MM.1S (cell line): ENCODE results near the gene CYP4Z1.
"Not testable (repeated sequence)": the region's sequence is repeated elsewhere in the genome, so short reads cannot be mapped to it uniquely, and the experiment has no call there.

Source experiments
- DNase-seq: peaks from one replicate; pipeline ENCODE4 v3.0.0-alpha.2; 2015
- H2AFZ ChIP-seq: fragments of 300-600 bp; sonication (generic); 2 replicates; pipeline ENCODE4 v1.6.0; 2016; ENCODE audit warnings: antibody characterized with exemption, low read length
- H3F3A ChIP-seq: fragments of 300-600 bp; sonication (generic); 2 replicates; pipeline ENCODE4 v1.6.1; 2016; ENCODE audit warnings: mild to moderate bottlenecking, antibody characterized with exemption, low read length, moderate library complexity, mixed read lengths; ENCODE audit not compliant: insufficient read depth
- H3K27ac ChIP-seq: fragments of 300-600 bp; sonication (generic); 2 replicates; pipeline ENCODE4 v1.5.1; 2016; ENCODE audit warnings: mild to moderate bottlenecking, low read length
- H3K27me3 ChIP-seq: fragments of 300-600 bp; sonication (generic); replicated peaks from 2 replicates; pipeline ENCODE4 v1.6.0; 2016; ENCODE audit warnings: low read length; ENCODE audit not compliant: insufficient read depth
- H3K36me3 ChIP-seq: fragments of 300-600 bp; sonication (generic); replicated peaks from 2 replicates; pipeline ENCODE4 v1.6.1; 2016; ENCODE audit warnings: mild to moderate bottlenecking, low read length, mixed read lengths; ENCODE audit not compliant: insufficient read depth
- H3K4me1 ChIP-seq: fragments of 300-600 bp; sonication (generic); 2 replicates; pipeline ENCODE4 v1.6.1; 2016; ENCODE audit warnings: low read length, mixed read lengths
- H3K4me2 ChIP-seq: fragments of 300-600 bp; sonication (generic); 2 replicates; pipeline ENCODE4 v1.6.0; 2016; ENCODE audit warnings: low read depth, low read length
- H3K4me3 ChIP-seq: fragments of 300-600 bp; sonication (generic); 2 replicates; pipeline ENCODE4 v1.5.1; 2016; ENCODE audit warnings: low read length, mixed read lengths
- H3K79me2 ChIP-seq: fragments of 300-600 bp; sonication (generic); 2 replicates; pipeline ENCODE4 v1.6.1; 2016; ENCODE audit warnings: mixed run types, low read length, mixed read lengths
- H3K9ac ChIP-seq: fragments of 300-600 bp; sonication (generic); 2 replicates; pipeline ENCODE4 v1.6.1; 2016; ENCODE audit warnings: low read length, mixed read lengths
- H3K9me2 ChIP-seq: fragments of 300-600 bp; sonication (generic); replicated peaks from 2 replicates; pipeline ENCODE4 v1.6.1; 2016; ENCODE audit warnings: mild to moderate bottlenecking, low read length, mixed read lengths; ENCODE audit not compliant: insufficient read depth
- H3K9me3 ChIP-seq: fragments of 300-600 bp; sonication (generic); replicated peaks from 2 replicates; pipeline ENCODE4 v1.6.1; 2016; ENCODE audit warnings: mild to moderate bottlenecking, low read length, mixed read lengths; ENCODE audit not compliant: insufficient read depth
- H4K20me1 ChIP-seq: fragments of 300-600 bp; sonication (generic); 2 replicates; pipeline ENCODE4 v1.6.1; 2016; ENCODE audit warnings: mild to moderate bottlenecking, low read length, moderate library complexity, mixed read lengths; ENCODE audit not compliant: insufficient read depth
- CTCF ChIP-seq: fragments of 300-600 bp; sonication (generic); IDR thresholded peaks from 2 replicates; pipeline ENCODE4 v1.5.1; 2016; ENCODE audit warnings: antibody characterized with exemption, low read length, mixed read lengths
- EZH2 ChIP-seq: fragments of 300-600 bp; sonication (generic); optimal IDR thresholded peaks from 2 replicates; pipeline ENCODE3; 2017; ENCODE audit warnings: low read depth, mild to moderate bottlenecking, antibody characterized with exemption, low read length, mixed read lengths
- EZH2phosphoT487 ChIP-seq: fragments of 300-600 bp; sonication (generic); IDR thresholded peaks from 2 replicates; pipeline ENCODE4 v1.6.1; 2018; ENCODE audit warnings: antibody characterized with exemption, low read length

The CYP4Z1 gene

DNA sequence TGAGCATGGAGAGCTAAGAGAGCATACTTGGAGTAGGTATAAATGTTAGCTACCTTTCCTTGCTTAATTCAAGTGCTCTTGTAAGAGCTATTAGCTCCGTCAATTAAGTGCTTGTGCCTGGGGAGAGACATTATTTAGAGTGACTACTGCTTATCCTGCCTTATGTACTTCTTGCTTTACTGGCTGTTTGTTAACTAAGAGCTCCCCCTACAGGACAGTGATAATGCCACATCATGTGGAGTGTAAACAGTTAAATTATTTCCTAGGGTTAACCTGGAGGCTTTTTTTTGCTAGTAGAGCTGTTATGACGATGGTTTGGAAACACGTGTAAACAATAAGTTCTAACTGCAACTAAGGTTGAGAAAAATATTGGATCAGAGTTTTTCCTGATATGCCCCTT, 24.4 kb downstream of the CYP4Z1 start:
- not testable (repeated sequence) for H3K9me3 ChIP-seq, H3F3A ChIP-seq

DNA sequence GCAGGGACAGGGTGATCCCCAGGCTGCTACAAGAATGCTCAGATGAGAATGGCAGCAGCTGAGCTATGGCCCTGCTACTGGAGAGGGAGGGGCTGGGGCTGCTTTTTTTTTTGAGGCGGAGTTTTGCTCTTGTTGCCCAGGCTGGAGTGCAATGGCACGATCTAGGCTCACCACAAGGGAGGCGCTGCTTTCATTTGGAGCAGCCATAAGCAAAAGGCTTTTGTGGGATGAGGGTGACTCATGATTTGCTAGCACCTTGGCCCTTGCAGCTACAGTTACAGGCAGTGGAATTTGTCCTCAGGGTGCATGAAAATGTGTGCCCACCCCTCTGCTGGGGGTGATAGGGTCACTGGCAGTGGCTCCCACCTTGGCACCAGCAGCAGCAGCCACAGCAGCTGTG, 37.8 kb downstream of the CYP4Z1 start:
- no peak overlapping the region for H3K27ac ChIP-seq
- peaks cover 3% of the 10 kb centered on the region; the same call in 1 of the 2 replicates for H3K4me1 ChIP-seq
- no peak for TF ChIP-seq EZH2phosphoT487
- TF ChIP-seq EZH2: no peak
- TF ChIP-seq CTCF: no peak

More for the DNA sequence above, 24.4 kb downstream of the CYP4Z1 start:
- not testable (repeated sequence) for H3K79me2 ChIP-seq, H3K36me3 ChIP-seq, DNase-seq, H3K4me2 ChIP-seq, H3K27ac ChIP-seq, H3K9me2 ChIP-seq, H3K27me3 ChIP-seq, H4K20me1 ChIP-seq, H2AFZ ChIP-seq, H3K9ac ChIP-seq, H3K4me1 ChIP-seq, H3K4me3 ChIP-seq
- TF ChIP-seq CTCF: peak; percentile 28; the same call in 1 of the 2 replicates

GRCh38 chr1:47106792-47107191, 39.8 kb downstream of the CYP4Z1 start:
- Histone ChIP-seq H3K27ac (no peak overlapping the region), H3K9me3 (no peaks in the 10 kb centered on the region), H3K4me2 (no peak overlapping the region), H2AFZ (no peak overlapping the region), H3K9me2 (no peaks in the 10 kb centered on the region), H3K27me3 (peaks cover 50% of the 10 kb centered on the region), H3K79me2 (no peaks in the 10 kb centered on the region), H4K20me1 (no peaks in the 10 kb centered on the region), H3K4me3 (no peak overlapping the region), H3K9ac (no peak overlapping the region), H3K36me3 (no peaks in the 10 kb centered on the region), H3F3A (peaks cover 5% of the 10 kb centered on the region; the same call in 1 of the 2 replicates), H3K4me1 (peaks cover 3% of the 10 kb centered on the region; the same call in 1 of the 2 replicates)
- no peak for TF ChIP-seq EZH2phosphoT487
- no peak for TF ChIP-seq EZH2
- no peak for TF ChIP-seq CTCF
- no peak for DNase-seq

More for the DNA sequence above, 37.8 kb downstream of the CYP4Z1 start:
- no peaks in the 10 kb centered on the region for H3K79me2 ChIP-seq
- peaks cover 5% of the 10 kb centered on the region; the same call in 1 of the 2 replicates for H3F3A ChIP-seq
- H3K27me3 ChIP-seq: peaks cover 55% of the 10 kb centered on the region
- no peak overlapping the region for H3K4me2 ChIP-seq
- DNase-seq: no peak
- H3K36me3 ChIP-seq: no peaks in the 10 kb centered on the region
- H3K9ac ChIP-seq: no peak overlapping the region
- H2AFZ ChIP-seq: no peak overlapping the region
- no peaks in the 10 kb centered on the region for H4K20me1 ChIP-seq
- no peak overlapping the region for H3K4me3 ChIP-seq
- H3K9me2 ChIP-seq: no peaks in the 10 kb centered on the region
- no peaks in the 10 kb centered on the region for H3K9me3 ChIP-seq

DNA sequence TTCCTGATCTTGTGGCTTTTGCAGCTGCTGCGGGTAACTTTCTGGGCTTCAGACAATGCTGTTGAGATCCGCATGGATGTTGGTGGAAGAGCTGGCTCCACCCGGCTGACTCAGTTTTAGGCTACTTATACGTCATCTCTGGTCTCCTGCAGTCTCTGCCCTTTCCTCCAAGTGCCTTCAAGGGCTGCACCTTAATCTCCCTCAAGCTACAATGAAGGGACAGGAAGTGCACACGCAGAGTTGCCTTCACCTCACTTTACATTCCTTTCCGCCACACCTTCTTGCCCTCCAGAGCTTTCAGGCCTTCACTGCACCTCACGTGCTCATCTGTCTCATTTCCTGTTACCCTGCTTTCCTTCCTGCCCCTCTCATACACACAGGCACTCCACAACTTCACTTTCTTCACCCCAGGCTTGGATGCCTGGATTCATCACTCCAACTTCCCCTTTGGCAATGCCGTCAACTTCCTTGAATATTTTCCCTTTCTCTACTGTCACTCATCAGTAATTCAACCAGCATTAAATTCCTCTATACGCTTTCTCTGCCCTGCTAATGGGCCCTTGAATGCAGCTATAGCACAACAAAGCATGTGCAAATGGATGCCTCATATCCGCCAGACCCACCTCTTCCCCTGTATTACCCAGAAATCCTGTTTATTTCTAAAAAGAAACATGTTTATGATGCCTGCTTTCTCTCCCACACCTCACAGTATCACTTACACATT, 41.0 kb downstream of the CYP4Z1 start:
- H3F3A ChIP-seq, H4K20me1 ChIP-seq, H3K27ac ChIP-seq, H3K4me1 ChIP-seq, H2AFZ ChIP-seq, H3K9ac ChIP-seq, H3K79me2 ChIP-seq, H3K9me2 ChIP-seq, H3K9me3 ChIP-seq, H3K36me3 ChIP-seq: not testable (repeated sequence)
- Histone ChIP-seq H3K27me3 (peaks cover 43% of the 10 kb centered on the region), H3K4me2 (peak overlapping the region; percentile 71), H3K4me3 (peak overlapping the region; percentile 43; the same call in 1 of the 2 replicates)
- DNase-seq: peak; percentile 76

DNA sequence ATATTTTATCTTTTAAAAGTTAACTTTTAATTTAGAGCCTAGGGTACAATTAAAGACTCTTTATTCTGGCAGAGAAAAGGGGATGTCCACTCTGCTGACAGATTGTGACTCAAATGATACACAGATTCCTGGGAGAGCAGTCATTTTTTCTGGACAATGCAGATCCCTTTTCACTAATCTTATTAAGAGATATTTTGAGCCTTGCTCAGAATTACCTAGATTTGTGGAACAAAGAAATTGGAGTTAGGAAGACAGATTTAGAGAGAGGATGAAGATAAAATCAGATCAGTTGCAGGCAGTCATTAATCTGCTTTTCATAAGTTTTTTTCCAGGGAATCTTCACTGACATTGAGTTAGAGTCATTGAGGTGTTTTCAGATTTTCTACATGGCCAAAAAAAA, 42.5 kb downstream of the CYP4Z1 start:
- not testable (repeated sequence) for H3K36me3 ChIP-seq, H3K4me3 ChIP-seq, H3K27ac ChIP-seq

More for the DNA sequence above, 42.5 kb downstream of the CYP4Z1 start:
- not testable (repeated sequence) for H3K79me2 ChIP-seq, H4K20me1 ChIP-seq, H2AFZ ChIP-seq, H3K4me1 ChIP-seq, H3K9ac ChIP-seq, DNase-seq, H3F3A ChIP-seq, H3K9me2 ChIP-seq, H3K4me2 ChIP-seq, H3K9me3 ChIP-seq
- peaks cover 29% of the 10 kb centered on the region for H3K27me3 ChIP-seq
